Forelimb muscle (tissue), 1 donor: ENCODE measurements around the gene GCKR. TPM values are rescaled to one million over a fixed set of nuclear protein-coding genes. Genes with fewer than 3 reads are reported as not detected.
"Not testable (repeated sequence)": the region's sequence is repeated elsewhere in the genome, so short reads cannot be mapped to it uniquely, and the experiment has no call there.

Experiments
- DNase-seq: peaks from one replicate; pipeline ENCODE4 v3.0.0-alpha.2; 2013; ENCODE audit warnings: low read depth
- polyA plus RNA-seq: library from polyadenylated mRNA; unstranded; fragments of 120-200 nt; gene quantifications from one replicate; pipeline ENCODE4 v1.2.1, GENCODE V29; 2013; ENCODE audit not compliant: insufficient read length

The GCKR gene
- polyA plus RNA-seq, 1 donor: not detected

DNA sequence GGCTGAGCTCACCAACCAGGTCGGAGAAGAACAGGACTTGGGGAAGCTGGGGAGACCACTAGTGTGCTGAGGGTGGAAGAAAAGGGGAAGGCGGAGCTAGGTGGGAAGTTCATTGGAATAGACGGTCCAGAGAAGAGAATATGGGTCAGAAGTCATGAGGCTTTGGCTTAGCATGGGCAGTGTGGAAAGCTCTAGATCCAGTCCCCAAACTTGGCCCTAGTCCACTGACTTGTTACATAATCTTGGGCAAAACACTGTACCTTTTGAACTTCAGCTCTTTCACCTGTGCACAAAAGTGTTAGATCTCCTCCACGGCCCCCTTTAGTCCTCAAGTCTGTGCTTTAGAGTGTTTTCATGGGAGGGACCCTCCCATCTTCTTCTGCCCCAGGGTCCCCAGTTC is 10.7 kb downstream of the GCKR start:
- DNase-seq: no peak

DNA sequence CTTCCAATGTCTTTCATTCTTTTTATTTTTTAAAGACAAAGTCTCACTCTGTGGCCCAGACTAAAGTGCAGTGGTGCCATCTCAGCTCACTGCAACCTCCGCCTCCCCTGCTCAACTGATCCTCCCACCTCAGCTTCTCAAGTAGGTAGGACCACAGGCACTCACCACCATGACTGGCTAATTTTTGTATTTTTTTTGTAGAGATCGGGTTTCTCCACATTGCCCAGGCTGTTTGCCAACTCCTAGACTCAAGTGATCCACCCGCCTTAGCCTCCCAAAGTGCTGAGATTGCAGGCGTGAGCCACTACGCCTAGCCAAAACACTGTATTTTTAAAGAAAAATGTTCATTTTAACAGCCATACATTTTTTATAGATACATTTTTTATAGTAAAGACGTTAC is 12.7 kb downstream of the GCKR start:
- no peak for DNase-seq

DNA sequence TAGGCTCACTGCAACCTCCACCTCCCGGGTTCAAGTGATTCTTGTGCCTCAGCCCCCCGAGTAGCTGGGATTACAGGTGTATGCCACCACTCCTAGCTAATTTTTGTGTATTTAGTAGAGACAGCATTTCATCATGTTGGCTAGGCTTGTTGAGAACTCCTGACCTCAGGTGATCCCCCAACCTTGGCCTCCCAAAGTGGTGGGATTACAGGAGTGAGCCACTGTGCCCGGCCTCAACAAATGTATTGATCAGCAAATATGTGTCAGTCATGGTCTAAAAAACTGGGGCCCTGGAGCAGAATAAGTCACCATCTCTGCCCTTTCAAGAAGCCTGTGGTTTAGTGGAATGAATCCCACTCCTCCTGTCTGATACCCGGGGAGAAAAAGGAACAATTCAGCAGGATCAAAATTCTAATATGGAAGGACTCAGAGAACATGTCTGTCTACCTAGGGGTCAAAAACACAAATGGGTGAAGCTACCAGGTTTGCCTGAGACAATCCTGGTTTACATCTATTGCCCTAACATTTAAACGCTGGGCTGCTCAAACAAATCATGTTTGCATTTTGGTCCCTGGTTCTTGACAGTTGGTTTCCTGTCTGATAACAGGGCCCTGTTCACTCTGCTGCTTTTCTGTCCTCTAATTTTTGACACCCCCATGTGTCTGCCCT is 21.6 kb downstream of the GCKR start:
- DNase-seq: no peak

GRCh38 chr2:27518782-27519113 is 22.1 kb downstream of the GCKR start:
- no peak for DNase-seq

DNA sequence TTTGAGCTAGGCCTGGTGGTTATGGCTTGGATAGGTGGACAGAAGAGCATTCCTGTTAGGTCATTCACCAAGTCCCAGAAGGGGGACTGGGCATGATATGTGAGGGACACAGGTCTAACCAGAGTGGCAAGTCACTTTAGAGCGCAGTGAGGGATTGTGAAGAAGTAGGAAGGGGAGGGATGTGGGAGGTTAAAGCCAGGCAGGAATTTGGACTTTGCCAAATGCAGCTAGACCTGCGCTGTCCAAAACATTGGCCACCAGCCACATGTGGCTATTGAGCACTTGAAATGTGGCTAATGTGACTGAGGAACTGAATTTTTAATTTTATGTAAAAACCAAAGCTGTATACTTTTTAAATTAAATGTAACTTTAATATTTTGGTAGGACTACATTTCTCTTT is 23.7 kb downstream of the GCKR start:
- no peak for DNase-seq

DNA sequence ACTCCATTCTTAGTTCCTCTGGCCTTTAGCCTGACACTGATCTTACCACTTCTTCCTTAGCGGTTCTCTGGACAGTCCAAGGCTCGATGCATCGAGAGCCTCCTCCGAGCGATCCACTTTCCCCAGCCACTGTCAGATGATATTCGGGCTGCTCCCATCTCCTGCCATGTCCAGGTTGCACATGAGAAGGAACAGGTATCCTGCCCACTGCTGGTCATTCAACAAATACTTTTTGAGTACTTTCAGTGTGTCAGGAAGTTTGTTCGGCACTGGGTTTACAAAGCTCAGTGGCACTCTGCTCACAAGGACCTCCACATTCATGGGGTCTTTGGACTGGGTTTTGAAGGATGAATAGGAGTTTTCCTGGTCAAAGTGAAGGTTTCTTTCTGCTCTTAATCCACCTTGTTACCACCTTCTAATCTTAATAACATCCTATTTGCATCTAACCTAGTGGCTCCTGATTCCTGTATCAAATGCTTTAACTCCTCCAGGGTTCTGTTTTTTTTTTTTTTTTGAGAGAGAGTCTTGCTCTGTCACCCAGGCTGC is 25.8 kb downstream of the GCKR start:
- DNase-seq: no peak

DNA sequence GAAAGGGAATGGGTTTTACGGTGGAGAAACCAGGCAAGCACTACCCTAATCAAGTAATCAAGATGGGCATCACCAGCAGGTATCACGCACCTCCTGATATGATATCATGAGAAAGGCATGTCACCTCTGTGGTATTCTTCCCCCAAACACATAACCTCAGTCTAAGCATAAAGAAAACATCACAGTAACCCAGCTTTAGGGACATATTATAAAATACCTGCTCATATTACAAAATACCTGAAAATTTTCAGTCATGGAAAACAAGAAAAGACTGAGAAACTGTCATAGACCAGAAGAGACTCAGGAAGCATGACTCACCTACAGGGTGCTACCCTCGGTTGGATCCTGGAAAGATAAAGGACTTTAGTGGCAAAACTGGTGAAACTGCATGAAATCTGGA is 30.5 kb downstream of the GCKR start:
- DNase-seq: no peak

GRCh38 chr2:27531983-27532382 is 35.3 kb downstream of the GCKR start:
- DNase-seq: no peak

DNA sequence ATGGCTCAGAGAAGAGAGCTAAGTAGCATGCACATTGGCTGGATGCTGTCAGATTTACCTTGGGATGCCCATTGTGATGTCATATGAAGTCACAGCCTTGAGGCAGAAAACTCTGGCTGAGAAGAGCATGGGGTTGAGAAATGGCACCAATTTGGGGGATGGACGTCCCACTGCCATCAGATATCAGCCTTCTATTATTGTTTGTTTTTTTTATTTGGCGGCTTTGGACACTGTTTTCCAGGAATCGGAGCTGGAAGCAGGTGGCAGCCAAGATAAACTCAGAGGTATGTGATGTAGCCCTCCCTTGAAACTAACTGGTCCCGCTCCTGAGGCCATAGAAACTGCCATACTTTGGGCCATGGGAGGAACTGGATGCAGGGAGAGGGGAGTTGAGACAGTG is 40.6 kb downstream of the GCKR start:
- DNase-seq: no peak

GRCh38 chr2:27538839-27539450 is 42.3 kb downstream of the GCKR start:
- DNase-seq: not testable (repeated sequence)

- not testable (repeated sequence) for DNase-seq
Measured at GRCh38 chr2:27539649-27540048, 43.0 kb downstream of the GCKR start.

DNA sequence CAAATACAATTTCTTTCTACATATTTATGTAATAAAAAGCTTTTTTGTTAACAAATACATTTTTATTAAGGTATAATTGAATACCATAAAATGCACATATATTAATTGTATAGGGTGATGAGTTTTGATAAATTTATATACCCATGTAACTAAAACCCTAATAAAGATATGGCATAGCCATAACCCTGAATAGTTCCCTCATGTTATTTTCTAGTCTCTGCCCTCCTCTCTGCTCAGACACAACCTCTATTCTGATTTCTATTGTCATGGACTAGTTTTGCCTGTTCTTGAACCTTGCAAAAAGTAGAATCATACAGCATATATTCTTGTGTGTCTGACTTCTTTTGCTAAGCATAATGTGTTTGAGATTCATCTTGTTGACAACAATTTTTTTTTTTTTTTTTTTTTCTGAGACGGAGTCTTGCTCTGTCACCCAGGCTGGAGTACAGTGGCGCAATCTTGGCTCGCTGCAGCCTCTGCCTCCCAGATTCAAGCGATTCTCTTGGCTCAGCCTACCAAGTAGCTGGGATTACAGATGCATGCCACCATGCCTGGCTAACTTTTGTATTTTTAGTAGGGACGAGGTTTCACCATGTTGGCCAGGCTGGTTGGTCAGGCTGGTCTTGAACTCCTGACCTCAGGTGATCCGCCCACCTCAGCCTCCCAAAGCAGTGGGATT is 47.6 kb downstream of the GCKR start:
- no peak for DNase-seq

DNA sequence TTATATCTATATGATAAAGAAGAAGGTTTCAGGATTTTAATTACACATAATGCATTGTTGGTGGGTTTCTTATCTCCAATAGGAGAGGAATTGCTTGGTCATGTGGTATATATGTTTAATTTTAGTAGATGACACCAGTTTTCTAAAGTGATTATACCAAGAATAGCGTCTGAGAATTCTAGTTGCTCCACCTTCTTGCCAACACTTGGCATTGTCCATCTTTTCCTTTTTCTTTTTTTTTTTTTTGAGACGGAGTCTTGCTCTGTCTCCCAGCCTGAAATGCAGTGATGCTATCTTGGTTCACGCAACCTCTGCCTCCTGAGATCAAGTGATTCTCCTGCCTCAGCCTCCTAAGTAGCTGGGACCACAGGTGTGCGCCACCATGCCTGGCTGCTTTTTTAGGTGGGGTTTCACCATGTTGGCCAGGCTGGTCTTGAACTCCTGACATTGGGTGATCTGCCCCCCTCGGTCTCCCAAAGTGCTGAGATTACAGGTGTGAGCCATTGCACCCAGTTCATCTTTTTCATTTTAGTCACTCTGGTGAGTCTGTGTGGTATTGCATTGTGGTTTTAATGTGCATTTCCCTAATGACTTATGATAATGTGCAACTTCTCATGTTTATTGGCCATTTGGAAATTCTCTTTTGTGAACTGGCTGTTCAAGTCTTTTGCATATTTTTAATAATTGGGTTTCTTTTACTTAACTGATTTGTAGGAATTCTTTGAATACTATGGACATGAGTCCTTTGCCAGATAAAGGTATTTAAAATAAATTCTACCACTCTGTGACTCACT is 48.9 kb downstream of the GCKR start:
- no peak for DNase-seq

DNA sequence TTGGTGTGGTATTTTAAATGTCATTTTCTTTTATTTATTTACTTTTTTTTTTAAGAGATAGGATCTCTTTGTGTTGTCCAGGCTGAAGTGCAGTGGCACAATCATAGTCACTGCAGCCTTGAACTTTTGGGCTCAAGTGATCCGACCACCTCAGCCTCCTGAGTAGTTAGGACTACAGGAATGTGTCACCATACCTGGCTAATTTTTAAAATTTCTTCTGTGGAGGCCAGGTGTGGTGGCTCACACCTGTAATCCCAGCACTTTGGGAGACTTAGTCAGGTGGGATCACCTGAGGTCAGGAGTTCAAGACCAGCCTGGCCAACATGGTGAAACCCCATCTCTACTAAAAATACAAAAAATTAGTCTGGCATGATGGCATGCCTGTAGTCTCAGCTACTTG is 52.7 kb downstream of the GCKR start:
- no peak for DNase-seq

GRCh38 chr2:27551514-27551913 is 54.9 kb downstream of the GCKR start:
- DNase-seq: no peak

DNA sequence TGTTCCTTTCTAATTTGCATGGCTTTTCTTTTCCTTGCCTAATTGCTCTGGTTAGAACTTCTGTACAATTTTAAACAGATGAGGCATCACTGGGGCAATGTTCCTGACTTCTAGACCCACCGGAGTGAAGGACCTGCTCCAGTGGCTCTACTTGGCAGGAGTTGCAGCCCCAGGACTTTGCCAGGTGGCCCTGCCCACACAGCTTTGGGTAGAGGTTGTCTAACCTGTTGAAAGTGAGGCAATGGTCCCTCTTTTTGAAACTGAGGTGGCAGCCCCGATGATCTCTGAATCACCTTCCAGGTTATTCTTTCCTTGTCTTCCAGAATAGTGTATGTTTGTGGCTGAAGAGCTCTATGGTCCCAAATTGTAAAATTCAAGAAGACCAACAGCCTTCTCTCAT is 56.3 kb downstream of the GCKR start:
- no peak for DNase-seq

- DNase-seq: not testable (repeated sequence)
Measured at GRCh38 chr2:27554451-27554850, 57.8 kb downstream of the GCKR start.

GRCh38 chr2:27559228-27559627 is 62.6 kb downstream of the GCKR start:
- DNase-seq: no peak

DNA sequence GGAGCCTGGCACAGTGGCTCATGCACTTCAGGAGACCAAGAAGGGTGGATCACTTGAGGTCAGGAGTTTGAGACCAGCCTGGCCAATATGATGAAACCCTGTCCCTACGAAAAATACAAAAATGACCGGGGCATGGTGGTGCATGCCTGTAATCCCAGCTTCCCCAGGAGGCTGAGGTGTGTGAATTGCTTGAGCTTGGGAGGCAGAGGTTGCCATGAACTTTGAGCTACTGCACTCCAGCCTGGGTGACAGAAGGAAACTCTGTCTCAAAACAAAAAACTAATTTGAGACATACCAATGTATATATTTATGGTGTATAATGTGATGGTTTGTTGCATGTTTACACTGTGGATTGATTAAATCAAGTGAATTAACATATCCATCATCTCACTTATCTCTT is 64.4 kb downstream of the GCKR start:
- no peak for DNase-seq

DNA sequence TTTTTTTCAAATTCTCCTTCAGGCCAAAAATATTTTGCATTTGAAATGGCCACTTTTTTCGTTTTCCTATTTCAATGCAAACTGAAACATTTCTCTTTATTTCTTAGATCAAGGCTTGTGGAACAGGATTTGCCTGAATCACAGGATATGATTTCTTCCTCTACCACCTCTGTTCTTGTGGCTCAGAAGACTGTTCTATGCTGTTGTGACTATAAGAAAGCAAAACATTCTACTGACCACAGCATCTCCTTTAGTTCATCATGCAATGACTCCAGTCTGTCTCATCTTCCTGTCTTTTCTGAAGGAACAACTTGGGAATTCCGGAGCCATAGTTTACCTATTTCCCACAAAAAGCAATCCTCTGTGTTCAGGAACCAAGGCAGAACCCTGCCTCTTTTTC is 70.0 kb downstream of the GCKR start:
- DNase-seq: no peak

GRCh38 chr2:27569398-27569797 is 72.8 kb downstream of the GCKR start:
- no peak for DNase-seq

- DNase-seq: no peak
Measured at GRCh38 chr2:27571197-27571596, 74.6 kb downstream of the GCKR start.
